Measurements from ENCODE around the gene SIDT2.
"Not testable (repeated sequence)": the region's sequence is repeated elsewhere in the genome, so short reads cannot be mapped to it uniquely, and the experiment has no call there.

Gene SIDT2

GRCh38 chr11:117178210-117179034 is at the start of gene SIDT2:
TSS of gene SIDT2 (plus strand) at chr11:117178743. CDS start at chr11:117179264, 521 bp downstream.
- H3K4me3 ChIP-seq (ENCODE audit: low read depth, low read length) = peak within 1 kb of the TSS; percentile 67
- TF ChIP-seq, protein P1, sequence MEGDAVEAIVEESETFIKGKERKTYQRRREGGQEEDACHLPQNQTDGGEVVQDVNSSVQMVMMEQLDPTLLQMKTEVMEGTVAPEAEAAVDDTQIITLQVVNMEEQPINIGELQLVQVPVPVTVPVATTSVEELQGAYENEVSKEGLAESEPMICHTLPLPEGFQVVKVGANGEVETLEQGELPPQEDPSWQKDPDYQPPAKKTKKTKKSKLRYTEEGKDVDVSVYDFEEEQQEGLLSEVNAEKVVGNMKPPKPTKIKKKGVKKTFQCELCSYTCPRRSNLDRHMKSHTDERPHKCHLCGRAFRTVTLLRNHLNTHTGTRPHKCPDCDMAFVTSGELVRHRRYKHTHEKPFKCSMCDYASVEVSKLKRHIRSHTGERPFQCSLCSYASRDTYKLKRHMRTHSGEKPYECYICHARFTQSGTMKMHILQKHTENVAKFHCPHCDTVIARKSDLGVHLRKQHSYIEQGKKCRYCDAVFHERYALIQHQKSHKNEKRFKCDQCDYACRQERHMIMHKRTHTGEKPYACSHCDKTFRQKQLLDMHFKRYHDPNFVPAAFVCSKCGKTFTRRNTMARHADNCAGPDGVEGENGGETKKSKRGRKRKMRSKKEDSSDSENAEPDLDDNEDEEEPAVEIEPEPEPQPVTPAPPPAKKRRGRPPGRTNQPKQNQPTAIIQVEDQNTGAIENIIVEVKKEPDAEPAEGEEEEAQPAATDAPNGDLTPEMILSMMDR (IDR thresholded peaks at IDR 0.05; ENCODE audit: control insufficient read depth, extremely low read depth, insufficient read depth) = no peak
- DNase-seq (ENCODE audit: low read depth) = peak; percentile 63

GRCh38 chr11:117130396-117130795 is 48.1 kb upstream of the SIDT2 start:
- H3K4me3 ChIP-seq (ENCODE audit: low read depth, low read length); DNase-seq (ENCODE audit: low read depth): not testable (repeated sequence)

GRCh38 chr11:117130879-117131278 is 47.7 kb upstream of the SIDT2 start:
- no peak for DNase-seq (ENCODE audit: low read depth)
- TF ChIP-seq, protein P1 (IDR thresholded peaks at IDR 0.05; ENCODE audit: control insufficient read depth, extremely low read depth, insufficient read depth) = no peak
- no peak overlapping the region for H3K4me3 ChIP-seq (ENCODE audit: low read depth, low read length)

DNA sequence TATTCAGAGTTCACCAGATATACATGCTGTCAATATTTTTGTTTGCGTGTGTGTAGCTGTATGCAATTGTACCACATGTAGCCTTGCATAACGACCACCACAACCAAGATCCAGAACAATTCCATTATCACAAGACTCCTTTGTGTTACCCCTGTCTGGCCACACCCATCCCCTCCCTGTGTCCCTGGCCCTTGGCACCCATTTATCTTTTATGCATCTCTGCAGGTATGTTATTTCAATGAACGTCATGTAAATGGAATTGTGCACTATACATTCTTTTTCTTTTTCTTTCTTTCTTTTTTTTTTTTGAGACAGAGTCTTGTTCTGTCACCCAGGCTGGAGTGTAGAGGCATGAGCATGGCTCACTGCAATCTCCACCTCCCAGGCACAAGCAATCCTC is 44.1 kb upstream of the SIDT2 start:
- no peak for DNase-seq (ENCODE audit: low read depth)
- TF ChIP-seq, protein P1 (IDR thresholded peaks at IDR 0.05; ENCODE audit: control insufficient read depth, extremely low read depth, insufficient read depth) = no peak
- H3K4me3 ChIP-seq (ENCODE audit: low read depth, low read length) = no peak overlapping the region

GRCh38 chr11:117134979-117135378 is 43.6 kb upstream of the SIDT2 start:
- H3K4me3 ChIP-seq (ENCODE audit: low read depth, low read length); DNase-seq (ENCODE audit: low read depth): not testable (repeated sequence)

DNA sequence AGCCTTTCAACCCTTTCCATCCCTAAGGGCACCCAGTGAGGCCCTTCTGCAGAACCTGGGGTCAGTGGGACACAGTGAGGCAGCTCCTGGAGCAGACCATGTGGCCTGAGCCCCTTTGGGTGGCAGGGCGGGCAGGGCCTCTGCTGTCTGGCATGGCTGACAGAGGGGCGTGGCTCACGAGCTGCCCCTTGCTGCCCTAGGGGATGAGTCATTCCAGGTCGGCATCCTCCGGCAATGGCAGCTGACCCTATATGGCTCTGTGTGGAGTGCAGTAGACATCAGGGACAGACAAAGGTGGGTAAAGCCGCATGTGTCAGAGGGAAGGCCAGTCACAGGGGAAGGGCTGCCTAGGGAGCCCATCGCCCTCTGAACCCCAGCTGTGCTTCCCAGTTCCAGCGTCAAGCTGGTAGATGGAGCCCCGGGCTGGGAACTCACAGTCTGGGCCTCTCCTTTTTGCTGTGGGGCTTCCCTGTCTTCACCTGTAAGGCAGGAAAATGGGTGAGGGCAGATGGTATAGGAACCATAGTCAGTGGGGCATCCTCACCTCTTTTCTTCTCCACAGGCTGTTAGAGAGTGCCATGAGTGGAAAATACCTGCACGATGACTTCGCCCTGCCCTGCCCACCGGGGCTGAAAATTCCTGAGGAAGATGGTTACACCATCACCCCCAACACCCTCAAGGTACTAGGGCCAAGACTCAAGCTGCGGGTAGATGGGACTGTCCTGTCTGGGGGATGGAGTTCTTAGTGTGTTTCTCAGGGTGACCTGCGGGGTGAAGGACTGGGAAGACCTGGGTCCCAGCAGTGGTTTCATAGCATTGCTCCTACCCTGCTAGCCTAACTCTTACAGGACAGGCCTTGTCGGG is 41.1 kb upstream of the SIDT2 start:
- not testable (repeated sequence) for DNase-seq (ENCODE audit: low read depth); H3K4me3 ChIP-seq (ENCODE audit: low read depth, low read length)

DNA sequence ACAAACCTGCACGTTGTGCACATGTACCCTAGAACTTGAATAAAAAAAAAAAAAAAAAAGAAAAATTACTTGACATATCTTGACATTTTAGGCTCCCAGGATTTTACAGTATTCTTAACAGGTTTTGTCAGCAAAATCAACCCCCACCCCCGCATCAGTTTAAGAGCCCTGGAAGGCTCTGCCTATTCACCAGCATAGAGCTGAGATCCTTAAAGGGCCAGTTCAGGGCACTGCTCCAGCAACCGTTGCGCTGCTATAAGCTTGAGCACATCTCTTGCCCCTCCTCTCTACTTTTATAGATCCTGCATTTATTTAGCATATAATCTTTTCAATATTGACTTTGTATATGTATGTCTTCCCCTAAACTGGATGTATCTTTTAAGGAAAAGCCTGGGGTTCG is 35.2 kb upstream of the SIDT2 start:
- DNase-seq (ENCODE audit: low read depth) = peak; percentile 23
- TF ChIP-seq, protein P1 (IDR thresholded peaks at IDR 0.05; ENCODE audit: control insufficient read depth, extremely low read depth, insufficient read depth) = no peak
- peak overlapping the region; percentile 81 for H3K4me3 ChIP-seq (ENCODE audit: low read depth, low read length)

DNA sequence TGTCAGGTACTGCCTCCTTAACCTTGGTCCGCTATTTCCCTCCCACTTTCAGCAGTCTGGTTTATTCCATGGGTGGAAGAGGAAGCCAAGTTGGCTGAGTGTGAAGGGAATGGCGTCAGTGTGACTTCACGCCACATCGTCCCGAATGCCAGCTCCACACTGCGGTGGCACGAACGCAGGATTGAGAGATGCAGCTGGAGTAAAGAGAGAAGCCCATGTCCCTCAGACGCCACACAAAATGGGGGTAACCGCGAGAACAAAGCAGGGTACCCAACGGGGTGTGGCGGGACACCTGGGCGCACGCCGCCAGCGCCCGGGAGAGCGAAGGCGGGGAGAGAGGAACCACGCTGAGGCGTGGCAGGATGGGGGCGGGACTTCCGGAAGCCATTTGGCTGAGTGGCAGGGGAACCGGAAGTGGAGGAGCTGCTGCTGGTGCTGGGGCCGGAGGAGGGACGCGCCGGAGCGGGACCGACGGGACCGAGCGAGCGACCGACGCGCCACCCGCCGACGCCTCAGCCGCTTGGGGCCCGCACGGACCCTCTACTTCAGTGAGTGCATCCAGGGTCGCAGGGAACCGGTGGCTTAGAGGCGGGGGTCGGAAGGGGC is 34.6 kb upstream of the SIDT2 start, which contains the start of gene PAFAH1B2:
Gene PAFAH1B2 (plus strand): TSS at position 417 of the 606 bp plus-strand sequence. CDS start 8,161 bp downstream, outside the sequence.
- H3K4me3 ChIP-seq (ENCODE audit: low read depth, low read length) = peak within 1 kb of the TSS; percentile 81
- TF ChIP-seq, protein P1 (IDR thresholded peaks at IDR 0.05; ENCODE audit: control insufficient read depth, extremely low read depth, insufficient read depth) = no peak
- DNase-seq (ENCODE audit: low read depth) = peak; percentile 78

Measured in LNCaP clone FGC (cell line).